Tibial nerve (tissue), 4 donors: Measurements from ENCODE around the gene CCDC102B.

ENCODE experiments used
- CTCF ChIP-seq, 5 experiments: fragments of 200-600 bp in 3 of 5; fragments of 450-650 bp in 2 of 5; sonication (generic) in 3 of 5; IDR thresholded peaks; one replicate each; pipeline ENCODE4 v1.5.1; 2016 to 2019; ENCODE audit warnings: antibody characterized with exemption in 5 of 5, mild to moderate bottlenecking in 3 of 5, moderate library complexity in 2 of 5
- EP300 ChIP-seq, 2 donors: sonication (generic); formaldehyde crosslinking; IDR thresholded peaks; one replicate each; pipeline ENCODE4 v1.6.1; 2017; ENCODE audit warnings: antibody characterized with exemption in 2 of 2, mild to moderate bottlenecking in 1 of 2
- POLR2A ChIP-seq, 2 donors: fragments of 450-650 bp; IDR thresholded peaks; one replicate each; pipeline ENCODE4 v1.6.1; 2017; ENCODE audit warnings: antibody characterized with exemption in 2 of 2, mild to moderate bottlenecking in 2 of 2, moderate library complexity in 2 of 2

GRCh38 chr18:68797871-68798270 is at the start of gene CCDC102B:
- no peak for TF ChIP-seq POLR2A (IDR thresholded peaks at IDR 0.05)
- no peak for TF ChIP-seq CTCF (IDR thresholded peaks at IDR 0.05)
- TF ChIP-seq EP300 (IDR thresholded peaks at IDR 0.05) = no peak
